Measurements from ENCODE around the gene PCNX1. TPM values are rescaled to one million over a fixed set of nuclear protein-coding genes. Genes with fewer than 3 reads are reported as not detected.
"Not testable (repeated sequence)": the region's sequence is repeated elsewhere in the genome, so short reads cannot be mapped to it uniquely, and the experiment has no call there.

The PCNX1 gene
- total RNA-seq, 1 experiment from 2014 or later = 44.8 TPM

DNA sequence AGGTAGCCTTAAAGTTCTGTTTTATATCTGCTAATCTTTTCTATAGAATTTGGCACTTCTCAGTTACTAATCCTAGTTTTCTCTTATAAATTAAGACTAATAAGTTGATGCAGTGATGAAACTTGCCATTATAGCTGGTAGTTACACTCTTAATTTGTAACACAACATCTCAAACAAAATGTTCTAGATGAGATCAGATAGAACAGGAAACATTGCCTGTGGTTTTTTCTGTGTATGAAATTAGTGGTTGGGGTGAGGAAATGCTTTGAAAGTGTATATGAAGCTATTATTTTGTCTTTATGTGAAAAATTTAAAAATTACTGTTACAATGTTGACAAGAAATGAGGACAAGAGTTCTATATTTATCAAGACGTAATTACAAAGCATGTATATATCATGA, 91.9 kb downstream of the PCNX1 start:
- no peak for DNase-seq (ENCODE audit: low spot score)
- in situ Hi-C loops (cut with HindIII; ENCODE audit: low sequenced_read_pairs) = no loop called here

DNA sequence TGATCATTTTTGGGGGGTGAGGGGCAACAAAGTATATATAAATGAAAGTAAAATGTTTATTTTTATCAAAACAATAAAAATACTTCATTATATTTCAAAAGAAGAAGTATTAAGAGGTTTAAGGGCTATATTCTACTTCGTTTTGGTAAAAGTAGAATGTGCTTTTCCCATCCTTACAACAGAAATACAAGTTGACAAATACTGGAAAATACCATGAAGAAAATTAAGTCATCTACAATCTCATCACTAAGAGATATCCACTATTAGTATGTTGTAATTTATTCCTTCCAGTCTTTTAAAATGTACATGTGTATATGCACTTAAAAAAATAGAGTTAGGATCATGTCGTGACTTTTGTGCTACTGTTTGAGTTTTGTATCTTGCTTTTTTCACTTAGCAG, 92.8 kb downstream of the PCNX1 start:
- in situ Hi-C loops (cut with HindIII; ENCODE audit: low sequenced_read_pairs) = no loop called here
- no peak for DNase-seq (ENCODE audit: low spot score)

GRCh38 chr14:71001742-71002141, 94.5 kb downstream of the PCNX1 start:
- no peak for DNase-seq (ENCODE audit: low spot score)
- in situ Hi-C loops (cut with HindIII; ENCODE audit: low sequenced_read_pairs) = no loop called here

GRCh38 chr14:71003156-71003555, 95.9 kb downstream of the PCNX1 start:
- no peak for DNase-seq (ENCODE audit: low spot score)
- in situ Hi-C loops (cut with HindIII; ENCODE audit: low sequenced_read_pairs) = no loop called here

DNA sequence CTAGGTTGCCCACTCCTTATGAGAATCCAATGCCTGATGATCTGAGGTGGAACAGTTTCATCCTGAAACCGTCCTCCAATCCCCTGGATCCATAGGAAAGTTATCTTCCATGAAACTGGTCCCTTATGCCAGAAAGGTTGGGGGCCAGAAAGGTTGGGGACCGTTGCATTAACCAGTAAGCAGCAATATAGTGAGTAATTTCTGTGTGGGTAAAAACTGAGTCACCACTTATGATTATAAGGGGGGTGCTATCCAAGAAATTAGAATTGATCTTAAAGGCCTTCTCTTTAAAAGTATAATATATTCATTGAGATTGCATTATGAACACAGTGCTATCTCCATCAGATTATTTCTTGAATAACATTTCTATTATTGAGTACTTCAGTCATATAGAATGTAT, 97.2 kb downstream of the PCNX1 start:
- in situ Hi-C loops (cut with HindIII; ENCODE audit: low sequenced_read_pairs) = no loop called here

GRCh38 chr14:71005076-71005475, 97.8 kb downstream of the PCNX1 start:
- DNase-seq (ENCODE audit: low spot score) = no peak
- in situ Hi-C loops (cut with HindIII; ENCODE audit: low sequenced_read_pairs) = no loop called here

More for the DNA sequence above, 97.2 kb downstream of the PCNX1 start:
- no peak for DNase-seq (ENCODE audit: low spot score)

GRCh38 chr14:71006200-71006563, 98.9 kb downstream of the PCNX1 start:
- in situ Hi-C loops (cut with HindIII; ENCODE audit: low sequenced_read_pairs) = no loop called here
- no peak for DNase-seq (ENCODE audit: low spot score)

DNA sequence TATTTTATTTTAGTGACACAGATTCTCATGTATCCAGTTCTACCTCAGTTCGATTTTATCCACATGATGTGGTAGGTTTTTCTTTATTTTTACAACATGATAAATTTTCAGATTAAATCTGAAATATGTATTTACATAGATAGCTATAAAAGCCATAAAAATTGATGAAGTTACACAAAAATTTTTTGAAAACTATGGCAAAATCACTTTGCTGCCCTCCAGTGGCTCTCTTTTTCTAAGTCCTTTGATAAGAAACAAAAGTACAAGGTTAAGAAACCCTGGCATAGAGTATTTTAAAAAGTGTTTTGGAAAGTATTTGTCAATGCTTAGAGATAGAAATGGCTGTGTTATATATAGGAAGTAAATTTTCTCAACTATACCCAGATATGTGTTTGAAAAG, 104.2 kb downstream of the PCNX1 start:
- in situ Hi-C loops (cut with HindIII; ENCODE audit: low sequenced_read_pairs) = no loop called here
- no peak for DNase-seq (ENCODE audit: low spot score)

- DNase-seq (ENCODE audit: low spot score) = no peak
- in situ Hi-C loops (cut with HindIII; ENCODE audit: low sequenced_read_pairs) = no loop called here
Measured at GRCh38 chr14:71012888-71013287, 105.6 kb downstream of the PCNX1 start.

- in situ Hi-C loops (cut with HindIII; ENCODE audit: low sequenced_read_pairs) = no loop called here
- no peak for DNase-seq (ENCODE audit: low spot score)
Measured at GRCh38 chr14:71013551-71014192, 106.4 kb downstream of the PCNX1 start.

- in situ Hi-C loops (cut with HindIII; ENCODE audit: low sequenced_read_pairs); DNase-seq (ENCODE audit: low spot score): not testable (repeated sequence)
Measured at GRCh38 chr14:71019917-71020316, 112.7 kb downstream of the PCNX1 start.

DNA sequence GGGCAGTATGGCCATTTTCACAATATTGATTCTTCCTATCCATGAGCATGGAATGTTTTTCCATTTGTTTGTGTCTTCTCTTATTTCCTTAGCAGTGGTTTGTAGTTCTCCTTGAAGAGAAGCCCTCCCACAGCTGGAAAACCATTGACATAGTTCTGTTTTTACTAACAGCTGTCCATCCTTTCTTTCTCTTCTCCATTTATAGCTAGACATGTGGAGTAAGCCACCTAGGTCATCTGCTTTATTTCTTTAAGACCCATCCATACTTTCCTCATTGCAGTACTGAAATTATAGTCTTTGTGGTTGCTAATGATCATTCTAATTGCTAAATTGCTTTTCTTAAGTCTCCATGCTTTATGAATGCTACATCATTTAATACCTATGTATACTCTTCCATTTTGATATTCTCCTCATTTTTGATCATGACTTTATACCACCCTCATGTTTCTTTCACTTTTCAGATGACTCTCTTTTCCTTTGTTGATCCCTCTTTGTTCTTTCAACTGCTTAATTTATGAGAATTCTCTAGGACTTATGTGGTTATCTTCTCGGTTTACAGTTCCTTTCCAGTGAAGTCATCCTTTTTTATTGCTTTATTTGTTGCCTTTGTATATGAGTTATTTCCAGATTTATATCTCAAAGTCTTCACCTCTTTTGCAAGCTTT, 114.2 kb downstream of the PCNX1 start:
- in situ Hi-C loops (cut with HindIII; ENCODE audit: low sequenced_read_pairs) = no loop called here
- no peak for DNase-seq (ENCODE audit: low spot score)

DNA sequence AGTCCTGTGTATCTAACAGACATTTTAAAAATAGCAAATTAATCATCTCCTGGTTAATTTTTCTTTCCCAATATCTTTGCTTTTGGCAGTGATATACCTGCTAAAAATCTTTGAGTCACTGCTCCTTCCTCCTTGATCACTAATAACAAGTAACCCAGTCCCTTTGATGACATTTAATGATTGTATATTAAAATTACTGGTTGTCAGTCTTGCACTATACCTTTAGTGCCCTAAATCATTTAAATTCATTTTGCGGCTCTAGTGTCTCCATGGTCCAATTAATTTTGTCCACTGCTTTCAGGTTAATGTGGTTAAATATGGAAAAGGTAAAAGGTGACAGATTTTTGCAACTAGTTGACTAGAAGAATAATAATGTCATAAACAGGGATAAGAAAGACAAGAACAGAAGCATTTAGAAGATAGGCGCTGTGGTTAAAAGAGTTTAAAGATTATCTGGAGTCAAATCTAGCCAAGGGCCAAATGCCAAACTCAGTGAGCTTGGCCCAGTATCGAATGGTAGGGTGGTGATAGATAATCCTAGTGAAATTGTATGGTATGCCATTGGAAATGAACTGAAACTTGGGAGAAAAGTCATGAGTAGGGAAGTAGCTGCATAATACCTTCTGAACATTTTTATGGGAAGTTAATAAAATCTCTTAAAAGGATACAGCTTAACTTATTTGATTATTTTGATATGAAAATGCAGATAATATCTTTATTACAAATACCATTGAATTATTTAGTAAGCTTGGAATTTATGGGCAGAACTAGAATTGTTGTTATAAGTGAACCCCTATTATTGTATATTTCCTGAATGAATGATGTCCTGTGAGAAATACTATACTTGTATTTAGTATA, 115.0 kb downstream of the PCNX1 start:
- no peak for DNase-seq (ENCODE audit: low spot score)
- in situ Hi-C loops (cut with HindIII; ENCODE audit: low sequenced_read_pairs) = no loop called here

GRCh38 chr14:71022939-71023338, 115.7 kb downstream of the PCNX1 start:
- no peak for DNase-seq (ENCODE audit: low spot score)
- in situ Hi-C loops (cut with HindIII; ENCODE audit: low sequenced_read_pairs) = no loop called here

GRCh38 chr14:71029236-71029781, 122.0 kb downstream of the PCNX1 start:
- no peak for DNase-seq (ENCODE audit: low spot score)
- in situ Hi-C loops (cut with HindIII; ENCODE audit: low sequenced_read_pairs) = no loop called here

DNA sequence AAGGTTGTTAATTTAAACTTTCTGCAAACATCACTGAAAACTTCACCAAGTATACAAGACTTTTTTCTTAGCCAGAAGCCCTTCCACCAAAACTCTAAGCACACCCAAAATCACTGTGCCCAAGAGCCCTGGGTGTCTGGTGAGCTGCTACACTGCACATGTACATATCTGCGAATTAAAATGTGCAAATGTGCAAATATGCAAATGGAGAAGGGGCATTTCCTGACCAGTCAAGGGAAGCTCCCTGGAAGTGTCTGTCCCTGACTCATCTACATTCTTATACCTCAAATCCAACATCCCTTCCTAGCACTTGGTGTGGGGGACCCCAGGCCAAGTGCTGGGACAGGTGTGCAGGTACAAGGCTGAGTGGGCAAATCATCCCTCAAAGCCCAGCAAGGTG, 123.7 kb downstream of the PCNX1 start:
- in situ Hi-C loops (cut with HindIII; ENCODE audit: low sequenced_read_pairs) = no loop called here
- no peak for DNase-seq (ENCODE audit: low spot score)

GRCh38 chr14:71036433-71036832, 129.2 kb downstream of the PCNX1 start:
- DNase-seq (ENCODE audit: low spot score) = no peak
- in situ Hi-C loops (cut with HindIII; ENCODE audit: low sequenced_read_pairs) = no loop called here

- in situ Hi-C loops (cut with HindIII; ENCODE audit: low sequenced_read_pairs) = no loop called here
- DNase-seq (ENCODE audit: low spot score) = no peak
Measured at GRCh38 chr14:71048393-71048792, 141.1 kb downstream of the PCNX1 start.

GRCh38 chr14:71049435-71050133, 142.3 kb downstream of the PCNX1 start:
- in situ Hi-C loops (cut with HindIII; ENCODE audit: low sequenced_read_pairs) = no loop called here

More at GRCh38 chr14:71049435-71050133, 142.3 kb downstream of the PCNX1 start:
- DNase-seq (ENCODE audit: low spot score) = no peak
